GM10248 (cell line): ENCODE data around the gene JAGN1.
"Not testable (repeated sequence)": the region's sequence is repeated elsewhere in the genome, so short reads cannot be mapped to it uniquely, and the experiment has no call there.

Source experiments
- CTCF ChIA-PET: fragments of 300-600 bp; sonication (Branson Sonifier 250); formaldehyde crosslinking; extraction: SDS; loops from one replicate; lab custom pipeline; 2021; ENCODE audit warnings: antibody characterized with exemption; lab: Yijun Ruan, JAX
- POLR2A ChIA-PET: fragments of 350-650 bp; sonication (Branson Sonifier 250); formaldehyde crosslinking; extraction: SDS; loops from one replicate; lab custom pipeline; 2020; ENCODE audit warnings: antibody characterized with exemption; lab: Yijun Ruan, JAX
- DNase-seq: peaks from one replicate; pipeline ENCODE4 v3.0.0; 2012; ENCODE audit errors: extremely low spot score
- TF ChIP-seq, protein P1 (sequence below): IDR thresholded peaks from 2 replicates; pipeline ENCODE4 v1.5.1; 2012; ENCODE audit warnings: mild to moderate bottlenecking, low read depth; ENCODE audit errors: extremely low read depth, missing control alignments, control extremely low read depth

JAGN1 gene

DNA sequence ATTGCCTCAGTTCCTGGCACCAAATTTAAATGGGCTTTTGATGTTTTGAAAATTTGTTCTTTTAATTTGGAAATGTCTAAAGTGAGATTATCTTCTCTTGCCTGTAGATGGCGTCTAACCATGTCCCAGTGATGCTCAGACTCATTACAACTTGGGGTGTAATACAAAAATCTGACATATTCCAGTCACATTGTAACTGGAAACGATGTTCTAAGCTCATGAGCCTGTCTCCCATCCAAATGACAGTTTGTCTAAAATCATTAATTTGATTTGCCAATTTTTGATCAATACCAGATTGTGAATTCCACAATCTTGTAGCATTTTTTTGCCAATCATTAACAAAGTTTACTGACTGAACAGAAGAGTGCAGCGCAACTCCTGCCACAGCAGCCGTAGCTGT lies 41.5 kb upstream of the JAGN1 start:
- DNase-seq: not testable (repeated sequence)

DNA sequence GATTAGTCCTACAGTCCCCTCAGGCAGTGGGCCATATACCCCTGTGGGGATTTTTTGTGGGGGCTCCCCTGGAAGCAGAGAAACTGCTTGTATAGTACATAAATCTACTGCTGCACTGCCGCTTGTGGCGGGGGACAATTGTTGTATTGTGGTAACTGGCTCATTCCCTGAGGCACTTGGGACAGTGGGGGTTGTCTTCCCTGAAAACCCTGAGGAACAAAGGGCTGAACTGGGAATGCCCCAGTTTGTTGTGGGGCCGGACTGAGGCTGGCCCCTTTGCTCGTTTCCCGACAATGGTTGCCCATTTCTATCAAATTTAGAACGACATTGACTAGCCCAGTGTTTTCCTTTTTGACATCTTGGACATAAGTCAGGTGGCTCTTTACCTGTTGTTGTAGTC lies 39.0 kb upstream of the JAGN1 start:
- POLR2A ChIA-PET, CTCF ChIA-PET, DNase-seq: not testable (repeated sequence)

More for the DNA sequence above, 41.5 kb upstream of the JAGN1 start:
- POLR2A ChIA-PET: not testable (repeated sequence)
- TF ChIP-seq, protein P1, sequence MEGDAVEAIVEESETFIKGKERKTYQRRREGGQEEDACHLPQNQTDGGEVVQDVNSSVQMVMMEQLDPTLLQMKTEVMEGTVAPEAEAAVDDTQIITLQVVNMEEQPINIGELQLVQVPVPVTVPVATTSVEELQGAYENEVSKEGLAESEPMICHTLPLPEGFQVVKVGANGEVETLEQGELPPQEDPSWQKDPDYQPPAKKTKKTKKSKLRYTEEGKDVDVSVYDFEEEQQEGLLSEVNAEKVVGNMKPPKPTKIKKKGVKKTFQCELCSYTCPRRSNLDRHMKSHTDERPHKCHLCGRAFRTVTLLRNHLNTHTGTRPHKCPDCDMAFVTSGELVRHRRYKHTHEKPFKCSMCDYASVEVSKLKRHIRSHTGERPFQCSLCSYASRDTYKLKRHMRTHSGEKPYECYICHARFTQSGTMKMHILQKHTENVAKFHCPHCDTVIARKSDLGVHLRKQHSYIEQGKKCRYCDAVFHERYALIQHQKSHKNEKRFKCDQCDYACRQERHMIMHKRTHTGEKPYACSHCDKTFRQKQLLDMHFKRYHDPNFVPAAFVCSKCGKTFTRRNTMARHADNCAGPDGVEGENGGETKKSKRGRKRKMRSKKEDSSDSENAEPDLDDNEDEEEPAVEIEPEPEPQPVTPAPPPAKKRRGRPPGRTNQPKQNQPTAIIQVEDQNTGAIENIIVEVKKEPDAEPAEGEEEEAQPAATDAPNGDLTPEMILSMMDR: peak; percentile 58
- CTCF ChIA-PET: interaction anchor here (0.6 to 1.5 kb wide), 7 partner anchors 8 to 890 kb away, joined by 3 to 4 read pairs (median 3); no protein-coding TSS in a partner anchor

DNA sequence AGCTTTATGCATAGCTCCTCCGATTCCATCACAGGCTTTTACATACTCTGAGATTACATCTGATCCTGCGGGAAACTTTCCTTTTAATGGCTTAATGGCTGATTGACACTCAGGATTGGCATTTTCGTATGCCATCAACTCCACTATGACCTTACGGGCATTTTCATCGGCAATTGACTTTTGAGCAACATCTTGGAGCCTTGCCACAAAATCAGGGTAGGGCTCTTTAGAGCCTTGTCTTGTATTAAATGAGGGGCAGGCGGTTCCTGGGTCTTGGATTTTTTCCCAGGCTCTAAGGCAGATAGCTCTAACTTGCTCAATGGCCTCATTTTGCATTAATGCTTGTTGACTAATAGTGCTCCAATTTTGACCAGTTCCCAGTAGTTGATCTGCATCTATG lies 38.5 kb upstream of the JAGN1 start:
- CTCF ChIA-PET, DNase-seq, POLR2A ChIA-PET: not testable (repeated sequence)

DNA sequence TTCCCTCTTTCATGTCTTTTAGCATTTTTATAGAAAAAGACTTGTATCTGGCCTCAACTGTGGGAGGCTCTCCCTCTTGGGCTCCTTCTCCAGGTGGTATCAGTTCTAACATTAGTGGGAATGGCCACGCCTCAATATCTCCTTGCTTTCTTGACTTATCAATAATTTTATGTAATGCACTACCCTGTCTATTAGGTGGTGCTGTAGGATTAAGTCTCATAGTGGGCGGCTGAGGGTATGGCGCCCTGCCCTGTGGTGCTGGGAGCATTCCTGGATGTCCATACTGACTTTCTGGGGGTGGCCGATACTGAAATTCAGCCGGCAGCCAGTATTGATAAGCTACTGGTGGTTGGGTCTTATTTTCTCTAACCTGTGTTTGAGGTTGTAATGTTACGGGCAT lies 37.9 kb upstream of the JAGN1 start:
- TF ChIP-seq, protein P1: no peak
- DNase-seq: no peak
- ChIA-PET CTCF (no interaction called here), POLR2A (no interaction called here)

DNA sequence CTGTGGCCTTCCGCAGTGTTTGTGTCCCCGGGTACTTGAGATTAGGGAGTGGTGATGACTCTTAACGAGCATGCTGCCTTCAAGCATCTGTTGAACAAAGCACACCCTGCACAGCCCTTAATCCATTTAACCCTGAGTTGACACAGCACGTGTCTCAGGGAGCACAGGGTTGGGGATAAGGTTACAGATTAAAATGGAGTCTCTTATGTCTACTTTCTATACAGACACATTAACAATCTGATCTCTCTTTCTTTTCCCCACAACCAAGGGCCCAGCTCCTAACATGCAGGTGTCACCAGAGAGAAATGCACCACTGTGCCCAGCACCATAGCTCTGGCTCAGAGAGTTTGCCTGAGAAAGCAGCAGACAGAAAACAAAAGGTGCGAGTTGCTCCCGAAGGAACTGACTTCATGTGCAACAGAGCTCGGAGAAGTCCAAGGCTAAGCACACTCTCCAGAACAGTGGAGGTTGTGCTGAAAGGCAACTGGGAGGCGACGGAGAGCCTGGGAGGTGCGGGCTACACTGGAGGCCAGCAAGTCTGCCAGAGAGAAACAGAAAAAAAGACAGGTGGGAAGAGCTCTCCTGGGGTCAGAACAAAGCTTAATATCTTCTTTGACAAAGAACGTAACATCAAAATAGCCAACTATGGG lies 36.0 kb upstream of the JAGN1 start:
- POLR2A ChIA-PET: not testable (repeated sequence)

DNA sequence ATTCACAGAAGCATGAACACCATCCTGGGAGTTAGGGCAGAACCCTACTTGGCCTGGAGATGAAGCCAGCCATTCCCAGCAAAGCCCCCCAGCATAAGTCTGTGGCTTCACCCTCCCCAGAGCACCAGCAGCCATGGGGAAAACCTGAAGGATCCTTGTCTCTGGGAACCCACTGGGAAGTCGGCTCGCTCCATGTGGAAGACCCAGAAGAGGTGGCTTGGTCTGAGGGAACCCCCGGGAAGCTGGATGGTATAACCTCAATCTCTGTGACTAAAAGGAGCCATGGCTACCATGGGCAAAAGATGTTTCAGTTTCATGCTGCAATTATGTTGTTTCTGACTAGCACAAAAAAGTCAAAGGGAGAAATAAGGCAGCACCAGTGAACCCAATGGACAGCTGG lies 34.8 kb upstream of the JAGN1 start:
- POLR2A ChIA-PET: no interaction called here
- TF ChIP-seq, protein P1: no peak
- CTCF ChIA-PET: interaction anchor here (1.7 kb wide), 1 partner anchor 9 kb away, joined by 4 read pairs; no protein-coding TSS in a partner anchor
- no peak for DNase-seq

More for the DNA sequence above, 36.0 kb upstream of the JAGN1 start:
- DNase-seq: not testable (repeated sequence)
- CTCF ChIA-PET: interaction anchor here (1.0 to 1.7 kb wide), 2 partner anchors 8 to 26 kb away, joined by 3 to 4 read pairs; partner anchors contain the start of gene CIDEC

DNA sequence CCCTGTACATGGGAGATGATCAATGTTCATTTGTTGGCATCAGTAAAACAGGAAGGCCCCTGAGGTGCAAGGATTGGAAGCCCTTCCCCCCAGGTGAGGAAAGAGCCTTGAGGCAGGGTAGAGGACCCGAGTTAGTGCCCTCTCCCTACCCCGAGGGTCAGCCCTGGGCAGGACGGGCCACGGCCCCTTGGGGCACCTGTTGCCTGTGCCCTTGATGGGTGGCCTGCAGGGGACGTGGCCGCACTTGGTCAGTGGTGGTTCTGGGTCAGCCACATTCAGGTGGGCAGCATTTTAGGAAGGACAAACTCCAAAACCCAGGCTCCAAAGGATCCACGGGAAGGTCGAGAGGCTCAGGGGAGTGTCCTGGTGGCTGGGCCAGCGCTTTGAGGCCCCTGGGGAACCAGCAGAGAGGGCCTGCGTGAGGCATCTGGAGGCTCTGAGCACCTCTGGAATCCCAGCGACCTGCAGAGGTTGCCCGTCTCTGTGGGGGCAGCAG lies 30.8 kb upstream of the JAGN1 start:
- ChIA-PET CTCF (interaction anchor here (1.3 kb wide), 1 partner anchor 73 kb away, joined by 3 read pairs; no protein-coding TSS in a partner anchor), POLR2A (no interaction called here)
- DNase-seq: no peak
- TF ChIP-seq, protein P1: no peak

DNA sequence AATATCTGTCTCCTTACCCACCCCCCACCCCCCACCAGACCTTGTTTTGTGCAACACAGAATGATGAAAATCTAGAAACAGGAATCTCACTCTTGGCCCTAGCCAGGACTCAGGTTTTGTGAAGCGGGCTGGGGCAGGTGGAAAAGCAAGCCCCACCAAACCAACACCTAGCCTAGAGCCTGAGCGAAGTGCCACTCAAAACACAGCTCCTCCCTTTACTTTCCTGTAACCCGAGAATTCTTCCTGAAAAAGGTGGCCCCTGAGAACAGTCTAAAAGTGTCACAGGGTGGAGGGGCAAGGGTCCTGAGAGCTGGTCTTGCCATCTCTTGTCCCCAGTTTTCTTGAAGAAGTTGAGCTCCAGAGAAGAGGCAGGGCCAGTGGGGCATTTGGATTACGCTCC lies 29.2 kb upstream of the JAGN1 start:
- TF ChIP-seq, protein P1: no peak
- ChIA-PET CTCF (interaction anchor here (1.0 kb wide), 1 partner anchor 12 kb away, joined by 3 read pairs; no protein-coding TSS in a partner anchor), POLR2A (interaction anchor here (0.6 kb wide), 2 partner anchors 377 to 493 kb away, joined by 3 to 11 read pairs; no protein-coding TSS in a partner anchor)
- DNase-seq: no peak
